PC-3 (cell line): Measurements from ENCODE around the gene ADRA2B. TPM values are rescaled to one million over a fixed set of nuclear protein-coding genes. Genes with fewer than 3 reads are reported as not detected.

ENCODE experiments used
- ATAC-seq: fragments of 200-7000 bp; cut with Tn5 transposase; 2 replicates; pipeline ENCODE4 v1.9.1; 2020; ENCODE audit warnings: mild to moderate bottlenecking, moderate library complexity
- BruUV-seq: library from RNA; stranded (reverse); fragments of 400-500 nt; replicated peaks from 2 replicates; lab custom pipeline; 2021; lab: Mats Ljungman, UMichigan
- CTCF ChIA-PET: fragments of 300-600 bp; sonication (Branson Sonifier 250); formaldehyde crosslinking; loops from one replicate; lab custom pipeline; 2022; ENCODE audit warnings: antibody characterized with exemption; lab: Charles Lee
- POLR2A ChIA-PET: fragments of 300-600 bp; sonication (Branson Sonifier 250); formaldehyde crosslinking; loops from one replicate; lab custom pipeline; 2022; ENCODE audit warnings: antibody characterized with exemption; ENCODE audit not compliant: unreplicated experiment; lab: Charles Lee
- DNase-seq: peaks from one replicate; pipeline ENCODE4 v3.0.0-alpha.2; 2015
- H2AFZ ChIP-seq: fragments of 300-600 bp; sonication (generic); 2 replicates; pipeline ENCODE4 v1.6.0; 2016; ENCODE audit warnings: antibody characterized with exemption, low read length
- H3F3A ChIP-seq: fragments of 300-600 bp; sonication (generic); one replicate; pipeline ENCODE4 v1.6.0; 2017; ENCODE audit warnings: antibody characterized with exemption, low read length, control low read depth, mild to moderate bottlenecking; ENCODE audit not compliant: unreplicated experiment
- H3K27ac ChIP-seq: fragments of 300-600 bp; sonication (generic); 2 replicates; pipeline ENCODE4 v1.5.1; 2016; ENCODE audit warnings: mild to moderate bottlenecking, low read length
- H3K27me3 ChIP-seq: fragments of 300-600 bp; sonication (generic); 2 replicates; pipeline ENCODE4 v1.6.1; 2016; ENCODE audit warnings: low read length, mixed read lengths
- H3K36me3 ChIP-seq: fragments of 300-600 bp; sonication (generic); 2 replicates; pipeline ENCODE4 v1.6.1; 2016; ENCODE audit warnings: low read depth, mixed run types, low read length, mixed read lengths
- H3K4me1 ChIP-seq: fragments of 300-600 bp; sonication (generic); 2 replicates; pipeline ENCODE4 v1.5.1; 2016; ENCODE audit warnings: low read length; ENCODE audit not compliant: insufficient read depth
- H3K4me2 ChIP-seq: fragments of 300-600 bp; sonication (generic); 2 replicates; pipeline ENCODE4 v1.6.0; 2016; ENCODE audit warnings: low read length
- H3K4me3 ChIP-seq: fragments of 300-600 bp; sonication (generic); 2 replicates; pipeline ENCODE4 v1.5.1; 2016; ENCODE audit warnings: mild to moderate bottlenecking, low read length, mixed read lengths
- H3K79me2 ChIP-seq: fragments of 300-600 bp; sonication (generic); 2 replicates; pipeline ENCODE4 v1.6.1; 2017; ENCODE audit warnings: low read length, mixed read lengths
- H3K9ac ChIP-seq: fragments of 300-600 bp; sonication (generic); 2 replicates; pipeline ENCODE4 v1.6.0; 2016; ENCODE audit warnings: mild to moderate bottlenecking, low read length
- H3K9me2 ChIP-seq: fragments of 300-600 bp; sonication (generic); replicated peaks from 2 replicates; pipeline ENCODE4 v1.6.1; 2016; ENCODE audit warnings: mixed run types, low read length, mixed read lengths
- H3K9me3 ChIP-seq: fragments of 300-600 bp; sonication (generic); 2 replicates; pipeline ENCODE4 v1.6.1; 2016; ENCODE audit warnings: low read length, mixed read lengths
- H4K20me1 ChIP-seq: fragments of 300-600 bp; sonication (generic); 2 replicates; pipeline ENCODE4 v1.6.1; 2016; ENCODE audit warnings: low read length, mixed read lengths
- CTCF ChIP-seq: fragments of 300-600 bp; sonication (generic); conservative IDR thresholded peaks from 2 replicates; pipeline ENCODE4 v1.5.1; 2017; ENCODE audit warnings: antibody characterized with exemption, low read depth, mild to moderate bottlenecking, low read length
- EZH2 ChIP-seq: fragments of 300-600 bp; sonication (generic); IDR thresholded peaks from one replicate; pipeline ENCODE4 v1.6.1; 2017; ENCODE audit warnings: antibody characterized with exemption, mild to moderate bottlenecking, low read length; ENCODE audit not compliant: unreplicated experiment
- EZH2phosphoT487 ChIP-seq: fragments of 300-600 bp; sonication (generic); IDR thresholded peaks from 2 replicates; pipeline ENCODE4 v1.6.1; 2018; ENCODE audit warnings: mild to moderate bottlenecking, antibody characterized with exemption, low read length, borderline replicate concordance
- intact Hi-C: fragments of 100-400 bp; cut with micrococcal nuclease; formaldehyde crosslinking; loops from 2 replicates; pipeline ENCODE4 v1.9.0; 2023
- total RNA-seq: library from RNA; depleted of rRNA; stranded (reverse); fragments of >200 nt; gene quantifications from 2 replicates; pipeline ENCODE4 v1.2.3, GENCODE V29; 2014

ADRA2B gene
- total RNA-seq, 1 experiment from 2014 or later = not detected

- intact Hi-C loops = no loop called here
- no peaks in the 10 kb centered on the region for H3K79me2 ChIP-seq
- no peaks in the 10 kb centered on the region for H3K36me3 ChIP-seq
- H2AFZ ChIP-seq = no peak overlapping the region
- peaks cover 8% of the 10 kb centered on the region for H3K4me1 ChIP-seq
- H4K20me1 ChIP-seq = no peaks in the 10 kb centered on the region
- H3K27me3 ChIP-seq = no peaks in the 10 kb centered on the region
- no peaks in the 10 kb centered on the region for H3K9me2 ChIP-seq
- DNase-seq (no peak), ATAC-seq (no peak)
- no peak overlapping the region for H3K9ac ChIP-seq
- H3K9me3 ChIP-seq = no peaks in the 10 kb centered on the region
- no peaks in the 10 kb centered on the region for H3F3A ChIP-seq
- TF ChIP-seq EZH2phosphoT487 (no peak), EZH2 (no peak), CTCF (no peak)
- H3K4me2 ChIP-seq = no peak overlapping the region
- BruUV-seq = no TSS peak
- POLR2A ChIA-PET = no interaction called here
- no peak overlapping the region for H3K27ac ChIP-seq
- CTCF ChIA-PET = no interaction called here
- H3K4me3 ChIP-seq = no peak overlapping the region
These were observed 19.9 kb upstream of the ADRA2B start for GRCh38 chr2:96136129-96136720.

GRCh38 chr2:96135621-96136020 lies 19.2 kb upstream of the ADRA2B start:
- ATAC-seq (no peak), DNase-seq (no peak)
- no peak overlapping the region for H3K4me2 ChIP-seq
- no peaks in the 10 kb centered on the region for H3K27me3 ChIP-seq
- H3K9ac ChIP-seq = no peak overlapping the region
- H3K27ac ChIP-seq = no peak overlapping the region
- ChIA-PET POLR2A (no interaction called here), CTCF (no interaction called here)
- H4K20me1 ChIP-seq = no peaks in the 10 kb centered on the region
- H3K4me3 ChIP-seq = no peak overlapping the region
- intact Hi-C loops = no loop called here
- H3K79me2 ChIP-seq = no peaks in the 10 kb centered on the region
- no peaks in the 10 kb centered on the region for H3F3A ChIP-seq
- H2AFZ ChIP-seq = no peak overlapping the region
- no peak for TF ChIP-seq EZH2phosphoT487
- no peak for TF ChIP-seq EZH2
- TF ChIP-seq CTCF = no peak
- H3K9me2 ChIP-seq = no peaks in the 10 kb centered on the region
- H3K4me1 ChIP-seq = peaks cover 8% of the 10 kb centered on the region
- no TSS peak for BruUV-seq
- no peaks in the 10 kb centered on the region for H3K36me3 ChIP-seq
- H3K9me3 ChIP-seq = no peaks in the 10 kb centered on the region

GRCh38 chr2:96135171-96135570 lies 18.8 kb upstream of the ADRA2B start:
- DNase-seq (no peak), ATAC-seq (no peak)
- H3K9me2 ChIP-seq = no peaks in the 10 kb centered on the region
- H3K27ac ChIP-seq = no peak overlapping the region
- no peaks in the 10 kb centered on the region for H3K36me3 ChIP-seq
- TF ChIP-seq EZH2phosphoT487 (no peak), CTCF (no peak)
- BruUV-seq = no TSS peak
- POLR2A ChIA-PET = no interaction called here
- H4K20me1 ChIP-seq = no peaks in the 10 kb centered on the region
- H2AFZ ChIP-seq = no peak overlapping the region
- H3K4me2 ChIP-seq = no peak overlapping the region
- H3K4me1 ChIP-seq = peaks cover 8% of the 10 kb centered on the region
- H3F3A ChIP-seq = no peaks in the 10 kb centered on the region
- no peaks in the 10 kb centered on the region for H3K79me2 ChIP-seq
- CTCF ChIA-PET = no interaction called here
- no peak overlapping the region for H3K9ac ChIP-seq
- intact Hi-C loops = no loop called here
- no peaks in the 10 kb centered on the region for H3K9me3 ChIP-seq
- H3K27me3 ChIP-seq = no peaks in the 10 kb centered on the region
- no peak overlapping the region for H3K4me3 ChIP-seq
